ENCODE measurements around the gene CBFA2T3.

Gene CBFA2T3

GRCh38 chr16:88936556-88937205 lies 40.3 kb downstream of the CBFA2T3 start:
- no peak for DNase-seq

DNA sequence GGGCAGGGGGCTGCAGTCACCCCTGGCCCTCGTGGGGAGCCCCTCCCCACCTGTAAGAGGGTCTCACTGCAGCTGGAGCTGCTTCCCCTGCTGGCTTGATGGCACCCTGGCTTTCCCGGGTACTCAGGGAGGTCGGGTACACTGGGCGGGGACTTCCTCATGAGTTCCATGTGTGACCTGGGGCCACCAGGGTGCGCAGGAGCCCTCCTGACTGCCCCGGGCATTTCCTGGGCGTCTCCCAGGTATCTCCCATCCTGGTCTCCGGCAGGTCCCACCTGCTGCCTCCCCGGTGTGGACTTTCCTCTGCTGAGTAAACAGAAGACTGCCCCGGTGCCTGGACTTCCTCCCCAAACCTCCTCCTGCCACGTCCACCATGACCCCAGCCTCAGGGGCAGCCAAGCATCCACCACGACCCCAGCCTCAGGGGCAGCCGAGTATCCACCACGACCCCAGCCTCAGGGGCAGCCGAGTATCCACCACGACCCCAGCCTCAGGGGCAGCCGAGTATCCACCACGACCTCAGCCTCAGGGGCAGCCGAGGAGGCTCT lies 40.9 kb downstream of the CBFA2T3 start:
- no peak for DNase-seq

- no peak for DNase-seq
Measured at GRCh38 chr16:88934066-88934667, 42.8 kb downstream of the CBFA2T3 start.

GRCh38 chr16:88932929-88933328 lies 44.1 kb downstream of the CBFA2T3 start:
- DNase-seq, result no peak

GRCh38 chr16:88931936-88932335 lies 45.1 kb downstream of the CBFA2T3 start:
- no peak for DNase-seq

GRCh38 chr16:88931373-88931900 lies 45.6 kb downstream of the CBFA2T3 start:
- DNase-seq, result no peak

- DNase-seq, result no peak
Measured at GRCh38 chr16:88930716-88931115, 46.3 kb downstream of the CBFA2T3 start.

DNA sequence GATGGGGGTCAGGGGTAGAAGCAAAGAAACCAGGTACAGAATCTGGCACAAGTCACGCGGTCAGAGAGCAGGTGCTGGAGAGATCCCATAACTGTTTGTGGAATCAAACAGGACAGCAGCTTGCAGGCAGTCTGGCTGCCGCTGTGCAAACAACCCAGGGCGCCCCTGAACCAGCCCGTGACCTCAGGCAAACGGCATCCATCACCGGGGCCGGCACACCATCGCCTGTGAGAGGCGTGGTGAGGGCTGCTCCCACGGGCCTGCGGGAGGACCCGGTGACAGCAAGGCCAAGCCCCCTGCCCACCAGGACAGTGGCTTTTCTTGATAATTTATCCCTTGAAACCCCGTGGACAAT lies 47.9 kb downstream of the CBFA2T3 start:
- DNase-seq, result no peak

- DNase-seq, result no peak
Measured at GRCh38 chr16:88928405-88929090, 48.5 kb downstream of the CBFA2T3 start.

- DNase-seq, result no peak
Measured at GRCh38 chr16:88927661-88928060, 49.3 kb downstream of the CBFA2T3 start.

GRCh38 chr16:88927010-88927409 lies 50.0 kb downstream of the CBFA2T3 start:
- no peak for DNase-seq

DNA sequence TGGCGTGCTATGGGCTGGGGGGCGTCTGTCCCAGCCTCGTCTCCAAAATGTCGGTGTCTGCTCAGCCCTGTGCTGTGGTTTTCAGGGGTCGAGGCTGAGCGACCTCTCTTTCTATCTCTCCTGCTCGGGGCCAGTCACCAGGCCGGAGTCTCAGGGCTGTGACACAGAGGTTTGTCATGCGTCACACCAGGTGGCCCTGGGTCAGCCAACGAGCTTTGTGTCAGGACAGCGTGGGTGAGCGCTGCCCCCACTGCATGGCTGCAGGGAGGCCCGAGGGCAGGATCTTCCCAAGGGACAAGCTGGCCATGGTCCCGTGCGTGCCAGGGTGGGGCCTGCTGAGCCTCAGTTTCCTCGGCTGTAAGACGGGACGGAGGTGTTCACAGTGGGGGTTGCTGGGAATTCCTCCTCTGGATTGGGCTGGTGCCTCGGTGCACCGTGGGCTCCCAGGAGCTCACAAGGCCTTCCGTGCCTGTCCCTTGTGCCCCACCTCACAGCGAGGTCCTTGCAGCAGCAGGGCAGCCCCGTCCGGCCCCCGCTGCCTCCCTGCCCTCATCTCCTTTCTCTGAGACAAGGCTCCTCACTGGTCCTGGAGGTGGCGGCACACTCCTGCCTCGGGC lies 50.5 kb downstream of the CBFA2T3 start:
- no peak for DNase-seq

DNA sequence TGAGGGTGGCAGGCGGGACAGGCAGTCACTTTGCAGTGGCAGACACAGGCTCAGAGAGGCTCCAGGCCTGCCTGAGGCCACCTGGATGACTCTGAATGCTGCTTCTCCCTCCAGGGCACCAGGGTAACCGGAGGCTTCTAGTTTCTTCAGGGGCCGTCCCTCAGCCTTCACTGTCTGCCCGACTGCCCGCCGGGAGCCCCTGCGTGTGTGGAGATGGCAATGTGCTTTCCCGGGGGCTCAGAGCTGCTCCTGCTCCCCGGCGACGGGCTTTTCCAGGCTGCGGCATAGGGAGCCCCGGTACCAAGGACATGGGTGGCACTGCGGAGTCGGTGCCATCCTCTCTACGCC lies 51.5 kb downstream of the CBFA2T3 start:
- DNase-seq, result no peak

DNA sequence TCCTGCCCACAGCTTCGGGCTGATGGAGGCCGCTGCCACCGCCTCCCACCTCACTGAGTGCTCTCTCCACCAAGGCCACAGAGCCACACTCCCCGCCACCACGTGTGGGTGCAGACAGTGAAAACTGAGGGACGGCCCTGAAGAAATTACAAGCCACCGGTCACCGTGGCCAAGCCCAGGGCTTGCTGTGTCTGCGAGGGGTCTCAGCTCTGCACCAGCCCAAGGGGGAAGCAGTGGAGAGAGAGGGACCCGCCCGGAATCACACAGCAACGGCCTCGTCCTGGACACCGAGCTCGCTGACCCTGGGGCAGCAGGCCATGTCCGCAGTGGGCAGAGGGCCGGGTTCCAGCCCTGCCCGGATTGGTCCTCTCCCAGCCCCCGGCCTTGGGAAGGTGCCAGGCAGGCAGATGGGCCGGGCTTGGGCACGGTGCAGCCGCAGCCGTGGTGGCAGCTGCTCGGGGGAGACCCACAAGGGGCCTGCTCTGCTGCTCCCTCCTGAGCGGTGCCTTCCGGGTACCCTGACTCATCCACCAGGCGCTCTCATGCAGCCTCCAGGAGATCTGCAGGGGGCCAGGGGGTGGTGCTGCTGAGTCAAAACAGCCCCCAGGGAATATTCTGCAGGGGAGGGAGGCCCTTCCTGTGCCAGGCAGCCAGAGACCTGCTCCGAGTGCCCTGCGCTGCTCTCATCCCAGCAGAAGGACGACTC lies 52.0 kb downstream of the CBFA2T3 start:
- no peak for DNase-seq

DNA sequence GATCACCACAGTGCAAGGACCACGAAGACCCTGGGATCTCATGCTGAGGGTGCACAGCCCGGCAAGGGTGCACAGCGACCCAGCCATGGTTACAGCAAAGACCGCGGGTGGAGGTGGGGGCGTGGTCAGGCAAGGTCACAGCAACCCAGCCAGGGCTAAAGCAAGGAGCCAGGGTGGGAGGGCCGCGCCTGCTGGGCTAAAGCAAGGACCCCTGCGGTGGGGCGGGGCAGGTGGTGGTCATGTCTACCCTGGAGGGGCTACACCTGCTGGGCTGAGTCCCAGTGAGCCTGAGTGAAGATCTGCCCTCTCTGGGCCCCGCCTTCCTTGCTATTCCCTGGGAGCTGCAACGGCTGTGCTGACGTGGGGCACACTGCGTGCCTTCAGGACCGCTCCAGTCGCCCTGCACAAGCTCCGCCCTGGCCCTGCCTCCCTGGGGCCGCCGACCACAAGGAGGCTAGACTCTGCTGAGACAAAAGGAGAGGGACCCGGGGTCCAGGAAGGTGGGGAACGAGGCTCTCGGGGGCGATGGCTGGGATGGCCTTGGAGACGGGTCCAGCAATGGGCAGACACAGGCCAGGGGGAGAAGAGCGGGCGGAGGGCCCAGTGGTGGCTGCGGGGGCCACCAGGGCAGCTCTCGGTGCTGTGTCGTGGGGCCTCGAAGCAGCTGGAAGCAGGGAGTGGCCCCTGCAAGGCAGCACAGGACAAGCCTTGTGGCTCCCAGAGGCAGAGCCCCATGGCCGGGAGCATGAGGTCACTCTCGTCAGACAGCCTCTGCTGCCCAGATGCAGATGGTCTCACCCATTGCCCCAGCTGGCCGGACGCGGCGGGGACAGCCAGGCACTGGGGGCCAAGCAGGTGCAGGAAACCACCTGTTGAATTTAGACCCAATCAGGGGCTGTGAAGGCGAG lies 52.8 kb downstream of the CBFA2T3 start:
- no peak for DNase-seq

GRCh38 chr16:88923450-88923849 lies 53.6 kb downstream of the CBFA2T3 start:
- DNase-seq, result no peak

GRCh38 chr16:88922826-88923410 lies 54.1 kb downstream of the CBFA2T3 start:
- no peak for DNase-seq

DNA sequence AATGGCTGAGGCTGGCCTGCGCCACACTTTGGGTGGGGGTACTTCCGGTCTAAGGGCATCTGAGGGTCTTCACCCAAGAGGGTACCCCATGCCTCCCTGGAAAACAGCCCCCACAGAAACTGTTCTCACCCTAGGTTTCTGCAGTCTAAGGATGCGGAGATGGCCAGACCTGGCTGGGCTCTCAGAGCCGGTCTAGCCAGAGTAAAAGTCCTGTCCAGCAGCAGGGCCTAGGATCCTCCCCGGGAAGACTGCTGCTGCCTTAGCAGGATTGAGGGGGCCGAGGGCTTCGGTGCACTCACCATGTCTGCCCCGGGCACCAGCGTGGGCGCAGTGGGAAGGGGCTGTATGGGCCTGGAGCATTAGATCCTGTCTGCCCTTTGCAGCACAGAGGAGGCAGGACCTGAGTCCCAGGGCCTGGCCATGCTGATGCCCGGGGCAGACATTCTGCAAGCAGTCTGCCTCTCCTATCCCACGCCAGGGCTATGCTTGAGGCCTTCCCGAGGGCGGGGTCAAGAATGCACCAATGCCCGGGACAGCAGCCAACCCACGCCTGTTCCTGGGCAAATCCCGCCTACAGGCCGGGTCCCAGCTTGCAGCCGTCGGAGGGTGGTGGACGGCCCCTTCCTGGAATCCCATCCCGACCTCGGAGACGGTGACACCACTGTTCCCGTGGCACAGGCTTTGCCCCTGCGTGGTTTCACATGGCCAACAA lies 54.7 kb downstream of the CBFA2T3 start:
- no peak for DNase-seq

DNA sequence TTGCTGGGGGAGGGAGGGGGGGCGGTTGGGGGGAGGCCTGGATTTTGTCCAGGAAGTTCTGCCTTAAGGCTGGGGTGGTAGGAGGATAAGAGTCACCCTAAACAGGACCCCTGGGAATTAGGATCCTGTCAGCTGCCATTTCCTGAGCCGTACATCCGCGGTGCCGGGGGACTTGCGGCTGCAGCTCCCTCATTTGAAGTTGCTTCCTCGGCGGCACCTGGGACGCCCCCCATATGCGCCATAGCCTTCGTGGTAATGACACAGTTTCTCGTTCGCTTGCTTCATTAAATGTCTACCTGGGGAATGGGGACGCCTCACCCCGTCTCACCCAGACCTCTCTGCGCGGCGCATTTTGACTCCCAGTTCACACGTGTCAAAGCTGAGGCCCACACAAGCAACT lies 55.4 kb downstream of the CBFA2T3 start:
- DNase-seq, result no peak

Data from NCI-H510A treated with DMSO at 0.1 percent for 48 hours (cell line).